ENCODE results near the gene C1orf232. TPM values are rescaled to one million over a fixed set of nuclear protein-coding genes. Genes with fewer than 3 reads are reported as not detected.

Gene C1orf232
- total and polyA plus RNA-seq, 9 donors: not detected

- H3K9me3 ChIP-seq: no peaks in the 10 kb centered on the region
- no peaks in the 10 kb centered on the region for H3K36me3 ChIP-seq
- no peak for TF ChIP-seq CTCF (IDR thresholded peaks at IDR 0.05)
- no peak for TF ChIP-seq EP300 (IDR thresholded peaks at IDR 0.05)
- TF ChIP-seq POLR2A (IDR thresholded peaks at IDR 0.05): no peak
- H3K4me1 ChIP-seq (ENCODE audit: insufficient read depth): peaks cover 5% of the 10 kb centered on the region
- intact Hi-C loops (cut with DNase I): loop anchor here in 2 of 4 donors (5.0 to 10.0 kb wide), 2 partner anchors 57 to 124 kb away; no protein-coding TSS in a partner anchor
- 41 to 46% (median 43%) methylated on average over 6 of the region's 6 CpGs for WGBS, 3 donors
- H3K27me3 ChIP-seq: no peaks in the 10 kb centered on the region
- peak in 1 of 5 donors; percentile 23 for DNase-seq
- H3K27ac ChIP-seq: no peak within 1 kb of the TSS
- no peak within 1 kb of the TSS for H3K4me3 ChIP-seq
These were observed 9.6 kb downstream of the C1orf232 start, which contains the start of gene FAM110D for GRCh38 chr1:26158908-26159742. Gene FAM110D (plus strand): TSS chr1:26159079. CDS start chr1:26161292, 2,213 bp downstream.

- H3K27ac ChIP-seq: no peak overlapping the region
- WGBS, 3 donors: 78 to 83% (median 78%) methylated on average over 5 of the region's 5 CpGs
- H3K9me3 ChIP-seq: no peaks in the 10 kb centered on the region
- H3K36me3 ChIP-seq: no peaks in the 10 kb centered on the region
- H3K4me1 ChIP-seq (ENCODE audit: insufficient read depth): peaks cover 3% of the 10 kb centered on the region
- no peak for DNase-seq
- TF ChIP-seq POLR2A (IDR thresholded peaks at IDR 0.05): no peak
- TF ChIP-seq CTCF (IDR thresholded peaks at IDR 0.05): no peak
- no peak for TF ChIP-seq EP300 (IDR thresholded peaks at IDR 0.05)
- H3K4me3 ChIP-seq: no peak overlapping the region
- no peaks in the 10 kb centered on the region for H3K27me3 ChIP-seq
- intact Hi-C loops (cut with DNase I): loop anchor here in 2 of 4 donors (5.0 to 10.0 kb wide), 2 partner anchors 56 to 124 kb away; no protein-coding TSS in a partner anchor
These were observed 10.4 kb downstream of the C1orf232 start for GRCh38 chr1:26158271-26158907.

GRCh38 chr1:26156285-26157038 is 12.3 kb downstream of the C1orf232 start:
- no peaks in the 10 kb centered on the region for H3K9me3 ChIP-seq
- H3K4me3 ChIP-seq: no peak overlapping the region
- intact Hi-C loops (cut with DNase I): loop anchor here in 2 of 4 donors (5.0 to 10.0 kb wide), 2 partner anchors 54 to 122 kb away; no protein-coding TSS in a partner anchor
- no peak for DNase-seq
- H3K4me1 ChIP-seq (ENCODE audit: insufficient read depth): peaks cover 3% of the 10 kb centered on the region
- no peaks in the 10 kb centered on the region for H3K36me3 ChIP-seq
- no peaks in the 10 kb centered on the region for H3K27me3 ChIP-seq
- WGBS, 3 donors: 22 to 25% (median 24%) methylated on average over 12 of the region's 12 CpGs
- no peak overlapping the region for H3K27ac ChIP-seq
- TF ChIP-seq CTCF (IDR thresholded peaks at IDR 0.05) (no peak), POLR2A (IDR thresholded peaks at IDR 0.05) (no peak), EP300 (IDR thresholded peaks at IDR 0.05) (no peak)

Measured in ovary (tissue), 9 donors.